GM12878 (cell line): ENCODE measurements around the gene EYS. TPM values are rescaled to one million over a fixed set of nuclear protein-coding genes. Genes with fewer than 3 reads are reported as not detected.

Experiments used
- ATAC-seq: fragments of 200-7000 bp; cut with Tn5 transposase; 3 replicates; pipeline ENCODE4 v1.9.1; 2020; ENCODE audit warnings: mild to moderate bottlenecking, moderate library complexity
- BruUV-seq: library from RNA; stranded (reverse); fragments of 400-500 nt; replicated peaks from 2 replicates; lab custom pipeline; 2021; lab: Mats Ljungman, UMichigan
- CTCF ChIA-PET: fragments of 300-600 bp; sonication (Branson Sonifier 250); formaldehyde crosslinking; extraction: SDS; loops from one replicate; lab custom pipeline; 2021; ENCODE audit warnings: inconsistent platforms; lab: Yijun Ruan, JAX
- POLR2A ChIA-PET: fragments of 350-600 bp; formaldehyde crosslinking; extraction: SDS; loops from one replicate; lab custom pipeline; 2021; ENCODE audit warnings: inconsistent platforms; lab: Charles Lee
- RAD21 ChIA-PET: fragments of 300-600 bp; sonication (Branson Sonifier 250); formaldehyde crosslinking; loops from one replicate; lab custom pipeline; 2023; ENCODE audit warnings: antibody characterized with exemption; ENCODE audit not compliant: unreplicated experiment; lab: Charles Lee
- SMC1A ChIA-PET: fragments of 300-600 bp; sonication (Branson Sonifier 250); formaldehyde crosslinking; loops from one replicate; lab custom pipeline; 2023; ENCODE audit not compliant: unreplicated experiment, uncharacterized antibody; lab: Charles Lee
- DNase-seq: peaks from one replicate; pipeline ENCODE4 v3.0.0-alpha.2; 2011; ENCODE audit warnings: low read depth, low spot score
- FAIRE-seq: peaks from 3 replicates; lab custom pipeline; 2011; peaks lifted over from hg19 to GRCh38; lab: Jason Lieb, UNC
- H2AFZ ChIP-seq: 2 replicates; pipeline ENCODE4 v1.6.0; 2011; ENCODE audit warnings: low read depth, low read length, control low read depth; ENCODE audit not compliant: control insufficient read depth
- H3K27ac ChIP-seq: 2 replicates; pipeline ENCODE4 v1.5.1; 2011; ENCODE audit warnings: control low read depth; ENCODE audit not compliant: control insufficient read depth, insufficient read depth
- H3K27me3 ChIP-seq, 2 experiments: replicated peaks in 1 of 2; 2 replicates each; pipeline versions ENCODE4 v1.6.0 to v1.6.1; 2011; ENCODE audit warnings: low read length in 1 of 2; ENCODE audit not compliant: control insufficient read depth in 2 of 2, insufficient read depth in 2 of 2
- H3K36me3 ChIP-seq, 2 experiments: 2 replicates each; pipeline ENCODE4 v1.5.1; 2011; ENCODE audit warnings: low read length in 1 of 2; ENCODE audit not compliant: control insufficient read depth in 2 of 2, insufficient read depth in 2 of 2
- H3K4me1 ChIP-seq: 2 replicates; pipeline ENCODE4 v1.6.1; 2011; ENCODE audit warnings: mild to moderate bottlenecking, low read length, moderate library complexity, mixed read lengths; ENCODE audit not compliant: control insufficient read depth, insufficient read depth
- H3K4me2 ChIP-seq: 2 replicates; pipeline ENCODE4 v1.6.0; 2011; ENCODE audit warnings: control low read depth; ENCODE audit not compliant: control insufficient read depth, insufficient read depth
- H3K4me3 ChIP-seq: fragments of 200-600 bp; sonication (generic); 2 replicates; pipeline ENCODE4 v1.5.1; 2016
- H3K79me2 ChIP-seq: 2 replicates; pipeline ENCODE4 v1.6.0; 2011; ENCODE audit warnings: low read length; ENCODE audit not compliant: control insufficient read depth, insufficient read depth
- H3K9ac ChIP-seq: 2 replicates; pipeline ENCODE4 v1.8.0; 2011; ENCODE audit warnings: low read length, control low read depth, mixed read lengths; ENCODE audit not compliant: control insufficient read depth, insufficient read depth
- H3K9me3 ChIP-seq: replicated peaks from 3 replicates; pipeline ENCODE4 v1.5.1; 2011; ENCODE audit warnings: mild to moderate bottlenecking, low read length; ENCODE audit not compliant: control insufficient read depth, insufficient read depth
- H4K20me1 ChIP-seq: 2 replicates; pipeline ENCODE4 v1.6.0; 2011; ENCODE audit not compliant: control insufficient read depth, insufficient read depth
- EED ChIP-seq: sonication (generic); IDR thresholded peaks from 2 replicates; pipeline ENCODE4 v1.6.1; 2016; ENCODE audit warnings: antibody characterized with exemption, low read depth
- HDAC2 ChIP-seq: fragments of 200-600 bp; sonication (generic); IDR thresholded peaks from 2 replicates; pipeline ENCODE4 v1.6.1; 2017
- HDAC6 ChIP-seq: fragments of 200-600 bp; sonication (generic); IDR thresholded peaks from one replicate; pipeline ENCODE4 v1.8.0; 2017; ENCODE audit warnings: antibody characterized with exemption; ENCODE audit not compliant: unreplicated experiment
- IRF4 ChIP-seq: IDR thresholded peaks from 2 replicates; pipeline ENCODE4 v1.6.1; 2011; ENCODE audit warnings: low read depth, low read length
- MEF2A ChIP-seq: IDR thresholded peaks from 2 replicates; pipeline ENCODE4 v1.6.1; 2011; ENCODE audit warnings: low read depth, mild to moderate bottlenecking, low read length, moderate library complexity; ENCODE audit not compliant: insufficient read depth
- MEF2B ChIP-seq: fragments of 450-650 bp; IDR thresholded peaks from 2 replicates; pipeline ENCODE4 v1.6.1; 2018; ENCODE audit warnings: mild to moderate bottlenecking, moderate library complexity; ENCODE audit not compliant: partially characterized antibody, poor library complexity, severe bottlenecking
- NFIC ChIP-seq: IDR thresholded peaks from 2 replicates; pipeline ENCODE4 v1.6.1; 2012; ENCODE audit warnings: low read depth, mild to moderate bottlenecking, inconsistent platforms, low read length, moderate library complexity
- POLR2AphosphoS5 ChIP-seq: IDR thresholded peaks from 2 replicates; pipeline ENCODE4 v1.6.1; 2011; ENCODE audit warnings: mild to moderate bottlenecking, low read length, inconsistent platforms
- RB1 ChIP-seq: fragments of 450-650 bp; formaldehyde crosslinking; IDR thresholded peaks from 2 replicates; pipeline ENCODE4 v1.6.1; 2017; ENCODE audit warnings: mild to moderate bottlenecking, borderline replicate concordance
- RBBP5 ChIP-seq: fragments of 200-600 bp; sonication (generic); conservative IDR thresholded peaks from 2 replicates; pipeline ENCODE4 v1.6.1; 2016
- SMAD5 ChIP-seq: IDR thresholded peaks from 2 replicates; pipeline ENCODE4 v1.6.1; 2016; ENCODE audit warnings: antibody characterized with exemption, low read depth
- SP1 ChIP-seq: IDR thresholded peaks from one replicate; pipeline ENCODE4 v1.6.1; 2011; ENCODE audit warnings: low read depth, low read length
- STAT3 ChIP-seq: IDR thresholded peaks from 2 replicates; pipeline ENCODE4 v1.6.1; 2011; ENCODE audit warnings: low read depth, low read length, improper control_type of control experiment
- YY1 ChIP-seq: IDR thresholded peaks from 2 replicates; pipeline ENCODE4 v1.6.1; 2011; ENCODE audit warnings: low read depth, mild to moderate bottlenecking, low read length
- ZNF217 ChIP-seq: fragments of 450-650 bp; IDR thresholded peaks from 2 replicates; pipeline ENCODE4 v1.6.1; 2017; ENCODE audit warnings: antibody characterized with exemption, mild to moderate bottlenecking
- in situ Hi-C: fragments of 300-500 bp; cut with MboI; formaldehyde crosslinking; loops from 9 replicates; pipeline ENCODE4 v1.14.3; 2018; ENCODE audit warnings: mixed read lengths
- intact Hi-C: fragments of 100-400 bp; cut with micrococcal nuclease; formaldehyde crosslinking; loops from one replicate; pipeline ENCODE4 v1.14.2; 2022; ENCODE audit not compliant: unreplicated experiment
- polyA plus RNA-seq, 11 experiments: library from polyadenylated mRNA; depleted of rRNA in 4 of 11; unstranded in 6 of 11; stranded (reverse) in 5 of 11; fragments of >200 nt; fragmentation: Nextera tagmentation in 4 of 11; fragmentation: Illumina TruSeq in 1 of 11; extraction: Ambion mirVana in 4 of 11; extraction: Trizol in 1 of 11; gene quantifications; 1 replicate in 1 of 11; 2 replicates in 10 of 11; pipeline versions ENCODE4 v1.2.1 to v1.2.3, GENCODE V29; 2011 to 2016; ENCODE audit warnings: inconsistent platforms in 2 of 11, missing spikeins in 2 of 11, low read depth in 1 of 11
- total RNA-seq, 4 experiments: library from RNA; depleted of rRNA in 3 of 4; stranded (reverse); fragments of >200 nt in 3 of 4; fragmentation: Illumina TruSeq in 1 of 4; extraction: Trizol in 1 of 4; gene quantifications; 2 replicates each; pipeline versions ENCODE4 v1.2.1 to v1.2.3, GENCODE V29; 2013 to 2021
- TF ChIP-seq, protein P1 (sequence below): IDR thresholded peaks from 2 replicates; pipeline ENCODE4 v1.6.1; 2011; ENCODE audit warnings: low read depth, low read length, improper control_type of control experiment, borderline replicate concordance
- TF ChIP-seq, protein P2 (sequence below): fragments of 450-650 bp; conservative IDR thresholded peaks from 2 replicates; pipeline ENCODE4 v1.6.1; 2017; ENCODE audit warnings: mild to moderate bottlenecking, moderate library complexity
- TF ChIP-seq, protein P3 (sequence below): fragments of 450-650 bp; formaldehyde crosslinking; IDR thresholded peaks from 2 replicates; pipeline ENCODE4 v1.4.0; 2022; ENCODE audit warnings: mild to moderate bottlenecking, moderate library complexity
- TF ChIP-seq, protein P4 (sequence below): fragments of 450-650 bp; IDR thresholded peaks from 2 replicates; pipeline ENCODE4 v1.6.1; 2016; ENCODE audit warnings: mild to moderate bottlenecking

Gene EYS
- total and polyA plus RNA-seq, 10 of the 15 experiments (the other 5 are each of a cell fraction or from before 2014, with no cell fraction given), result under 0.01 to 0.14 (median 0.02) TPM; not detected in 1

DNA sequence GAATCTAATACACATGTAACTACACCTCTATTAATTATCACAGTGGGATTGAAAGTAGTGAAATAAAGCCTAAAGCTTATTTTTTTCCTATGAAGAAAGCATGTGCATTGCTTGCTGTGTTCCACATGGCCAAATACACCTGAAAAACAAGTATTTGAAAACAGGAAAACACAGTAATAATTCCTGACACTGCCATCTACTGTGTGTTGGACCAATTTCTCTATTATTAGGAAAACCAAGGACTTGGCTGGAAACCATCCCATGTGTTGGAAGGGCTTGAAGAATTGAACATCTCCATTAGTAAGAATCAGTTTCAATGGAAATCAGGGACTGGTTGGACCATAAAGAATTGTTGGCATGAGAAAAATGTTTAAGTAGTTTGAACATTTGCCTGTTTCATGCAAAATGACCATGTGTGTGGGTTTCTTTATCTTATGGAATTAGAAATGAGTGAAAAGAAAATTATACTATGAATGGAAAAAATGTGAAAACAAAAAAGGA is 1947.4 kb downstream of the EYS start:
- Histone ChIP-seq H3K27me3 (no peaks in the 10 kb centered on the region), H3K9ac (no peak overlapping the region), H3K9me3 (no peaks in the 10 kb centered on the region; the same call in 2 of the 3 replicates), H3K36me3 (no peaks in the 10 kb centered on the region), H3K27ac (no peak overlapping the region), H3K79me2 (no peaks in the 10 kb centered on the region), H3K4me2 (no peak overlapping the region), H4K20me1 (no peaks in the 10 kb centered on the region), H2AFZ (no peak overlapping the region), H3K4me3 (no peak overlapping the region), H3K4me1 (no peaks in the 10 kb centered on the region)
- CTCF ChIA-PET, result interaction anchor here (0.6 to 7.8 kb wide), 7 partner anchors 43 to 454 kb away, joined by 3 to 151 read pairs (median 8); no protein-coding TSS in a partner anchor
- FAIRE-seq, result no peak
- in situ Hi-C loops (loop anchor here (5.0 kb wide), 2 partner anchors 162 to 407 kb away; no protein-coding TSS in a partner anchor), intact Hi-C loops (no loop called here)
- ATAC-seq, result no peak
- RAD21 ChIA-PET, result interaction anchor here (1.0 to 6.3 kb wide), 3 partner anchors 125 to 407 kb away, joined by 3 to 76 read pairs (median 3); no protein-coding TSS in a partner anchor
- POLR2A ChIA-PET, result no interaction called here
- SMC1A ChIA-PET, result interaction anchor here (1.1 to 10.4 kb wide), 4 partner anchors 43 to 410 kb away, joined by 3 to 218 read pairs (median 8); partner anchors contain the start of gene PHF3
- BruUV-seq, result no TSS peak
- no peak for DNase-seq
- TF ChIP-seq SP1 (no peak), MEF2A (no peak), STAT3 (no peak), NFIC (no peak), HDAC2 (no peak), IRF4 (no peak), EED (no peak), HDAC6 (no peak), MEF2B (no peak), ZNF217 (no peak), YY1 (no peak), RB1 (no peak), SMAD5 (no peak), RBBP5 (no peak), POLR2AphosphoS5 (no peak)
- TF ChIP-seq, protein P1, sequence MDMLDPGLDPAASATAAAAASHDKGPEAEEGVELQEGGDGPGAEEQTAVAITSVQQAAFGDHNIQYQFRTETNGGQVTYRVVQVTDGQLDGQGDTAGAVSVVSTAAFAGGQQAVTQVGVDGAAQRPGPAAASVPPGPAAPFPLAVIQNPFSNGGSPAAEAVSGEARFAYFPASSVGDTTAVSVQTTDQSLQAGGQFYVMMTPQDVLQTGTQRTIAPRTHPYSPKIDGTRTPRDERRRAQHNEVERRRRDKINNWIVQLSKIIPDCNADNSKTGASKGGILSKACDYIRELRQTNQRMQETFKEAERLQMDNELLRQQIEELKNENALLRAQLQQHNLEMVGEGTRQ, result no peak
- TF ChIP-seq, protein P2, sequence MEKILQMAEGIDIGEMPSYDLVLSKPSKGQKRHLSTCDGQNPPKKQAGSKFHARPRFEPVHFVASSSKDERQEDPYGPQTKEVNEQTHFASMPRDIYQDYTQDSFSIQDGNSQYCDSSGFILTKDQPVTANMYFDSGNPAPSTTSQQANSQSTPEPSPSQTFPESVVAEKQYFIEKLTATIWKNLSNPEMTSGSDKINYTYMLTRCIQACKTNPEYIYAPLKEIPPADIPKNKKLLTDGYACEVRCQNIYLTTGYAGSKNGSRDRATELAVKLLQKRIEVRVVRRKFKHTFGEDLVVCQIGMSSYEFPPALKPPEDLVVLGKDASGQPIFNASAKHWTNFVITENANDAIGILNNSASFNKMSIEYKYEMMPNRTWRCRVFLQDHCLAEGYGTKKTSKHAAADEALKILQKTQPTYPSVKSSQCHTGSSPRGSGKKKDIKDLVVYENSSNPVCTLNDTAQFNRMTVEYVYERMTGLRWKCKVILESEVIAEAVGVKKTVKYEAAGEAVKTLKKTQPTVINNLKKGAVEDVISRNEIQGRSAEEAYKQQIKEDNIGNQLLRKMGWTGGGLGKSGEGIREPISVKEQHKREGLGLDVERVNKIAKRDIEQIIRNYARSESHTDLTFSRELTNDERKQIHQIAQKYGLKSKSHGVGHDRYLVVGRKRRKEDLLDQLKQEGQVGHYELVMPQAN, result no peak
- TF ChIP-seq, protein P3, sequence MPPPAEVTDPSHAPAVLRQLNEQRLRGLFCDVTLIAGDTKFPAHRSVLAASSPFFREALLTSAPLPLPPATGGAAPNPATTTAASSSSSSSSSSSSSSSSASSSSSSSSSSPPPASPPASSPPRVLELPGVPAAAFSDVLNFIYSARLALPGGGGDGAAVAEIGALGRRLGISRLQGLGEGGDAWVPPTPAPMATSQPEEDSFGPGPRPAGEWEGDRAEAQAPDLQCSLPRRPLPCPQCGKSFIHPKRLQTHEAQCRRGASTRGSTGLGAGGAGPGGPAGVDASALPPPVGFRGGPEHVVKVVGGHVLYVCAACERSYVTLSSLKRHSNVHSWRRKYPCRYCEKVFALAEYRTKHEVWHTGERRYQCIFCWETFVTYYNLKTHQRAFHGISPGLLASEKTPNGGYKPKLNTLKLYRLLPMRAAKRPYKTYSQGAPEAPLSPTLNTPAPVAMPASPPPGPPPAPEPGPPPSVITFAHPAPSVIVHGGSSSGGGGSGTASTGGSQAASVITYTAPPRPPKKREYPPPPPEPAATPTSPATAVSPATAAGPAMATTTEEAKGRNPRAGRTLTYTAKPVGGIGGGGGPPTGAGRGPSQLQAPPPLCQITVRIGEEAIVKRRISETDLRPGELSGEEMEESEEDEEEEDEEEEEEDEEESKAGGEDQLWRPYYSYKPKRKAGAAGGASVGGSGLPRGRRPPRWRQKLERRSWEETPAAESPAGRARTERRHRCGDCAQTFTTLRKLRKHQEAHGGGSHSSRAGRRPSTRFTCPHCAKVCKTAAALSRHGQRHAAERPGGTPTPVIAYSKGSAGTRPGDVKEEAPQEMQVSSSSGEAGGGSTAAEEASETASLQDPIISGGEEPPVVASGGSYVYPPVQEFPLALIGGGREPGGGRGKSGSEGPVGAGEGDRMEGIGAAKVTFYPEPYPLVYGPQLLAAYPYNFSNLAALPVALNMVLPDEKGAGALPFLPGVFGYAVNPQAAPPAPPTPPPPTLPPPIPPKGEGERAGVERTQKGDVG (CRISPR knock-in tag), result no peak
- TF ChIP-seq, protein P4, sequence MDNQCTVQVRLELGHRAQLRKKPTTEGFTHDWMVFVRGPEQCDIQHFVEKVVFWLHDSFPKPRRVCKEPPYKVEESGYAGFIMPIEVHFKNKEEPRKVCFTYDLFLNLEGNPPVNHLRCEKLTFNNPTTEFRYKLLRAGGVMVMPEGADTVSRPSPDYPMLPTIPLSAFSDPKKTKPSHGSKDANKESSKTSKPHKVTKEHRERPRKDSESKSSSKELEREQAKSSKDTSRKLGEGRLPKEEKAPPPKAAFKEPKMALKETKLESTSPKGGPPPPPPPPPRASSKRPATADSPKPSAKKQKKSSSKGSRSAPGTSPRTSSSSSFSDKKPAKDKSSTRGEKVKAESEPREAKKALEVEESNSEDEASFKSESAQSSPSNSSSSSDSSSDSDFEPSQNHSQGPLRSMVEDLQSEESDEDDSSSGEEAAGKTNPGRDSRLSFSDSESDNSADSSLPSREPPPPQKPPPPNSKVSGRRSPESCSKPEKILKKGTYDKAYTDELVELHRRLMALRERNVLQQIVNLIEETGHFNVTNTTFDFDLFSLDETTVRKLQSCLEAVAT, result no peak
